Osteoblast (primary cell): ENCODE measurements around the gene DCAF15. TPM values are rescaled to one million over a fixed set of nuclear protein-coding genes. Genes with fewer than 3 reads are reported as not detected.
A peak's percentile ranks its signal among the peaks of the same experiment; 100 is the strongest.

Source experiments
- DNase-seq: peaks from one replicate; pipeline ENCODE4 v3.0.0; 2011; ENCODE audit warnings: low spot score, mixed read lengths; ENCODE audit not compliant: insufficient read length; ENCODE audit errors: missing footprints
- H2AFZ ChIP-seq: 2 replicates; pipeline ENCODE4 v1.6.0; 2011; ENCODE audit warnings: mild to moderate bottlenecking, low read length
- H3K27ac ChIP-seq: 2 replicates; pipeline ENCODE4 v1.5.1; 2011; ENCODE audit warnings: mild to moderate bottlenecking, low read depth, low read length, moderate library complexity
- H3K27me3 ChIP-seq: 2 replicates; pipeline ENCODE4 v1.6.0; 2012; ENCODE audit warnings: mild to moderate bottlenecking, control low read depth, inconsistent platforms, low read length, moderate library complexity; ENCODE audit not compliant: insufficient read depth
- H3K36me3 ChIP-seq: 2 replicates; pipeline ENCODE4 v1.5.1; 2011; ENCODE audit warnings: mild to moderate bottlenecking, low read length, control low read depth, moderate library complexity; ENCODE audit not compliant: insufficient read depth
- H3K4me1 ChIP-seq: 2 replicates; pipeline ENCODE4 v1.5.1; 2011; ENCODE audit warnings: mild to moderate bottlenecking, low read length, control low read depth, moderate library complexity; ENCODE audit not compliant: insufficient read depth
- H3K4me2 ChIP-seq: 2 replicates; pipeline ENCODE4 v1.6.0; 2011; ENCODE audit warnings: mild to moderate bottlenecking, low read length; ENCODE audit not compliant: insufficient read depth
- H3K4me3 ChIP-seq: fragments of 200-600 bp; sonication (generic); 3 replicates; pipeline ENCODE4 v1.5.1; 2012; ENCODE audit warnings: mild to moderate bottlenecking, low read length, inconsistent platforms; ENCODE audit not compliant: insufficient read depth
- H3K79me2 ChIP-seq: 2 replicates; pipeline ENCODE4 v1.6.0; 2012; ENCODE audit warnings: mild to moderate bottlenecking, low read length, control low read depth, inconsistent platforms; ENCODE audit not compliant: insufficient read depth
- H3K9me3 ChIP-seq: 2 replicates; pipeline ENCODE4 v1.5.1; 2011; ENCODE audit warnings: low read depth, low read length, control low read depth
- H4K20me1 ChIP-seq: 2 replicates; pipeline ENCODE4 v1.6.0; 2012; ENCODE audit warnings: mild to moderate bottlenecking, low read length, control low read depth; ENCODE audit not compliant: insufficient read depth
- CTCF ChIP-seq: IDR thresholded peaks from 2 replicates; pipeline ENCODE4 v1.5.1; 2011; ENCODE audit warnings: mild to moderate bottlenecking, low read depth, low read length, moderate library complexity; ENCODE audit errors: extremely low read depth
- total RNA-seq: library from RNA; depleted of rRNA; stranded (reverse); fragments of >200 nt; gene quantifications from 2 replicates; pipeline ENCODE4 v1.2.3, GENCODE V29; 2012

The DCAF15 gene
- total RNA-seq, 1 donor: 11.9 TPM

- peaks cover 5% of the 10 kb centered on the region for H3K36me3 ChIP-seq
- peaks cover 2% of the 10 kb centered on the region for H3K9me3 ChIP-seq
- no peak overlapping the region for H2AFZ ChIP-seq
- H4K20me1 ChIP-seq: peaks cover 11% of the 10 kb centered on the region
- H3K4me1 ChIP-seq: peaks cover 7% of the 10 kb centered on the region
- no peak for TF ChIP-seq CTCF
- no peak overlapping the region for H3K27ac ChIP-seq
- DNase-seq: peak; percentile 70
- H3K79me2 ChIP-seq: peaks cover 37% of the 10 kb centered on the region
- H3K27me3 ChIP-seq: no peaks in the 10 kb centered on the region
- no peak overlapping the region for H3K4me2 ChIP-seq
- H3K4me3 ChIP-seq: no peak overlapping the region
These were observed 43.8 kb downstream of the DCAF15 start for GRCh38 chr19:13995878-13996765.

- Histone ChIP-seq H3K4me3 (no peak overlapping the region), H3K4me2 (no peak overlapping the region)
- no peak for TF ChIP-seq CTCF
These were observed 44.8 kb downstream of the DCAF15 start for GRCh38 chr19:13996928-13997630.

GRCh38 chr19:13997631-13997962 is 45.3 kb downstream of the DCAF15 start:
- Histone ChIP-seq H2AFZ (no peak overlapping the region), H3K4me3 (no peak overlapping the region), H3K79me2 (peaks cover 46% of the 10 kb centered on the region), H3K27me3 (no peaks in the 10 kb centered on the region), H3K27ac (no peak overlapping the region), H3K4me1 (peaks cover 7% of the 10 kb centered on the region), H3K36me3 (peaks cover under 1% of the 10 kb centered on the region), H3K4me2 (no peak overlapping the region), H3K9me3 (peaks cover 2% of the 10 kb centered on the region), H4K20me1 (peaks cover 11% of the 10 kb centered on the region)
- peak; percentile 82 for DNase-seq
- TF ChIP-seq CTCF: no peak

More at GRCh38 chr19:13996928-13997630, 44.8 kb downstream of the DCAF15 start:
- Histone ChIP-seq H3K9me3 (peaks cover 2% of the 10 kb centered on the region), H2AFZ (no peak overlapping the region), H4K20me1 (peaks cover 11% of the 10 kb centered on the region), H3K4me1 (peaks cover 7% of the 10 kb centered on the region), H3K27me3 (no peaks in the 10 kb centered on the region), H3K36me3 (peaks cover 5% of the 10 kb centered on the region), H3K79me2 (peaks cover 43% of the 10 kb centered on the region), H3K27ac (no peak overlapping the region)
- DNase-seq: peak; percentile 53

GRCh38 chr19:13998426-13998825 is 46.1 kb downstream of the DCAF15 start:
- H3K4me1 ChIP-seq: peaks cover 12% of the 10 kb centered on the region

More at GRCh38 chr19:13998426-13998825, 46.1 kb downstream of the DCAF15 start:
- Histone ChIP-seq H4K20me1 (peaks cover 11% of the 10 kb centered on the region), H3K9me3 (peaks cover 2% of the 10 kb centered on the region), H2AFZ (no peak overlapping the region), H3K4me3 (no peak overlapping the region), H3K79me2 (peaks cover 47% of the 10 kb centered on the region), H3K4me2 (no peak overlapping the region), H3K27ac (no peak overlapping the region), H3K36me3 (no peaks in the 10 kb centered on the region), H3K27me3 (no peaks in the 10 kb centered on the region)
- peak; percentile 30 for DNase-seq
- no peak for TF ChIP-seq CTCF
